Liver (tissue), 9 donors: ENCODE data around the gene GP1BB. TPM values are rescaled to one million over a fixed set of nuclear protein-coding genes. Genes with fewer than 3 reads are reported as not detected.

Source experiments
- DNase-seq: peaks from one replicate; pipeline ENCODE4 v3.0.0-alpha.2; 2017; ENCODE audit warnings: low spot score
- H3K27ac ChIP-seq, 2 donors: one replicate each; pipeline ENCODE4 v1.7.0; 2013; ENCODE audit warnings: inconsistent platforms in 2 of 2, low read length in 2 of 2, control low read depth in 1 of 2, low read depth in 1 of 2, mild to moderate bottlenecking in 1 of 2
- H3K27me3 ChIP-seq, 4 donors: one replicate each; pipeline versions ENCODE4 v1.6.1 to v1.7.0; 2013; ENCODE audit warnings: low read length in 3 of 4, inconsistent platforms in 1 of 4, mild to moderate bottlenecking in 1 of 4, moderate library complexity in 1 of 4; ENCODE audit not compliant: control insufficient read depth in 4 of 4, insufficient read depth in 4 of 4
- H3K36me3 ChIP-seq, 4 donors: one replicate each; pipeline versions ENCODE4 v1.6.1 to v1.7.0; 2013; ENCODE audit warnings: low read length in 3 of 4, mild to moderate bottlenecking in 3 of 4, low read depth in 1 of 4, moderate library complexity in 1 of 4; ENCODE audit not compliant: control insufficient read depth in 4 of 4, insufficient read depth in 3 of 4
- H3K4me1 ChIP-seq, 4 donors: one replicate each; pipeline versions ENCODE4 v1.6.1 to v1.7.0; 2013; ENCODE audit warnings: low read length in 3 of 4, mild to moderate bottlenecking in 3 of 4, moderate library complexity in 1 of 4; ENCODE audit not compliant: control insufficient read depth in 4 of 4, insufficient read depth in 4 of 4
- H3K4me3 ChIP-seq, 3 donors: one replicate each; pipeline versions ENCODE4 v1.6.1 to v1.7.0; 2013; ENCODE audit warnings: low read length in 3 of 3, control low read depth in 1 of 3, low read depth in 1 of 3, mild to moderate bottlenecking in 1 of 3
- H3K9ac ChIP-seq, 2 donors: one replicate each; pipeline ENCODE4 v1.7.0; 2013; ENCODE audit warnings: low read length in 2 of 2, mild to moderate bottlenecking in 2 of 2, moderate library complexity in 2 of 2, control low read depth in 1 of 2, low read depth in 1 of 2
- H3K9me3 ChIP-seq, 4 donors: one replicate each; pipeline versions ENCODE4 v1.6.1 to v1.7.0; 2013; ENCODE audit warnings: low read length in 3 of 4; ENCODE audit not compliant: control insufficient read depth in 4 of 4
- EGR1 ChIP-seq, 2 donors: IDR thresholded peaks; 2 replicates each; pipeline ENCODE4 v1.6.1; 2016 to 2018; ENCODE audit warnings: antibody characterized with exemption in 2 of 2, low read depth in 2 of 2
- GABPA ChIP-seq, 2 donors: IDR thresholded peaks in 1 of 2; conservative IDR thresholded peaks in 1 of 2; 2 replicates each; pipeline ENCODE4 v1.6.1; 2016; ENCODE audit warnings: antibody characterized with exemption in 2 of 2, mild to moderate bottlenecking in 1 of 2, moderate library complexity in 1 of 2
- HNF4G ChIP-seq: IDR thresholded peaks from 2 replicates; pipeline ENCODE4 v1.6.1; 2016; ENCODE audit warnings: antibody characterized with exemption
- JUND ChIP-seq, 2 donors: IDR thresholded peaks; 2 replicates each; pipeline ENCODE4 v1.6.1; 2016; ENCODE audit warnings: antibody characterized with exemption in 2 of 2
- NR2F2 ChIP-seq: IDR thresholded peaks from 2 replicates; pipeline ENCODE4 v1.6.1; 2016; ENCODE audit warnings: antibody characterized with exemption
- RXRA ChIP-seq, 2 donors: IDR thresholded peaks; 2 replicates each; pipeline ENCODE4 v1.6.1; 2017 to 2018; ENCODE audit warnings: antibody characterized with exemption in 2 of 2, mild to moderate bottlenecking in 1 of 2
- SP1 ChIP-seq: IDR thresholded peaks from 2 replicates; pipeline ENCODE4 v1.6.1; 2018; ENCODE audit warnings: antibody characterized with exemption, mild to moderate bottlenecking
- YY1 ChIP-seq: IDR thresholded peaks from 2 replicates; pipeline ENCODE4 v1.6.1; 2016; ENCODE audit warnings: antibody characterized with exemption, mild to moderate bottlenecking
- WGBS: extraction: QIAGEN DNeasy Blood & Tissue Kit; methylation state at CpG from one replicate; pipeline ENCODE4 v1.1.7; 2013; 5-methylcytosine and 5-hydroxymethylcytosine counted together
- polyA plus RNA-seq, 2 donors: library from polyadenylated mRNA; stranded (reverse) in 1 of 2; unstranded in 1 of 2; fragments of 200-250 nt in 1 of 2; fragments of >200 nt in 1 of 2; fragmentation: Nextera tagmentation in 1 of 2; extraction: Ambion mirVana in 1 of 2; gene quantifications; one replicate each; pipeline versions ENCODE4 v1.2.1 to v1.2.3, GENCODE V29; 2013 to 2015
- total RNA-seq, 2 donors: library from RNA; depleted of rRNA; stranded (reverse); fragments of >200 nt; gene quantifications; one replicate each; pipeline ENCODE4 v1.2.3, GENCODE V29; 2014
- TF ChIP-seq, protein P1 (sequence below): fragments of 150-350 bp; IDR thresholded peaks from 2 replicates; pipeline ENCODE4 v1.5.1; 2017; ENCODE audit warnings: improper control_type of control experiment, low read depth, low read length; ENCODE audit not compliant: missing input control
- TF ChIP-seq, protein P2 (sequence below): IDR thresholded peaks from 2 replicates; pipeline ENCODE4 v1.6.1; 2016; ENCODE audit warnings: antibody characterized with exemption, mild to moderate bottlenecking
- TF ChIP-seq, protein P3 (sequence below): IDR thresholded peaks from 2 replicates; pipeline ENCODE4 v1.6.1; 2016; ENCODE audit warnings: antibody characterized with exemption
- donor health status: healthy.
- donor health status: healthy.
- donor health status: healthy.
- donor health status: healthy.
- donor health status: healthy.

Gene GP1BB
- total and polyA plus RNA-seq, 4 donors: 0.38 to 5.7 (median 0.51) TPM; not detected in 1

DNA sequence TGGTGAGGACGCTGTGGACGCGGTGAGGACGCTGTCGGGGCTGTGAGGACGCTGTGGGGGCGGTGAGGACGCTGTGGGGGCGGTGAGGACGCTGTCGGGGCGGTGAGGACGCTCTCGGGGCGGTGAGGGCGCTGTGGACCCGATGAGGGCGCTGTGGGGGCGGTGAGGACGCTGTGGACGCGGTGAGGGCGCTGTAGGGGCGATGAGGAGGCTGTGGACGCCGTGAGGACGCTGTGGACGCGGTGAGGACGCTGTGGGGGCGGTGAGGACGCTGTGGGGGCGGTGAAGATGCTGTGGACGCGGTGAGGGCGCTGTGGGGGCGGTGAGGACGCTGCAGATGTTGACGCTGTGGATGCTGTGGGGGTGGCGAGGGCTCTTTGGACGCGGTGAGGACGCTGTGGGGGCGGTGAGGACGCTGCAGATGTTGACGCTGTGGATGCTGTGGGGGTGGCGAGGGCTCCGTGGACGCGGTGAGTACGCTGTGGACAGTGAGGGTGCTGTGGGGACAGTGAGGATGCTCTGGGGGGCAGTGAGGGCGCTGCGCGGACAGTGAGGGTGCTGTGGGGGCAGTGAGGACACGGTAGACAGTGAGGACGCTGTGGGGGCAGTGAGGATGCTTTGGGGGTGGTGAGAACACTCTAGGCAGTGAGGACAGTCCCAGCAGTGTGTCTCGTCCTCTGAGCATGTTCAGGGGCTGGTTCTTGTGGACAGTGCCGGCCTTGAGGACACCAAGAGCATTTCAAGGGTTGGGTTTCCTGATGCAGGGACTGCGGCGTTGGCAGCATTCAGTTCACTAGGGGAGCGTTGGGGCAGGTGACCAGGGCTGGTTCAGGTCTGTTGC, 4.2 kb downstream of the GP1BB start:
- no peak overlapping the region for H3K27ac ChIP-seq
- peaks cover 0 to 4% (median 3%) of the 10 kb centered on the region in 4 donors for H3K27me3 ChIP-seq
- no peak for DNase-seq
- H3K9me3 ChIP-seq: no peaks in the 10 kb centered on the region
- no peak overlapping the region for H3K9ac ChIP-seq
- WGBS: 68% methylated on average over 61 of the region's 61 CpGs
- H3K4me1 ChIP-seq: peaks cover 13 to 30% (median 19%) of the 10 kb centered on the region in 4 donors
- TF ChIP-seq EGR1 (IDR thresholded peaks at IDR 0.05; ENCODE audit: low read depth in 2 of 2): no peak
- TF ChIP-seq YY1: no peak
- no peak for TF ChIP-seq GABPA (IDR thresholded peaks at IDR 0.05 in 1 of 2, conservative IDR thresholded peaks at IDR 0.05 in 1 of 2)
- TF ChIP-seq, protein P1, sequence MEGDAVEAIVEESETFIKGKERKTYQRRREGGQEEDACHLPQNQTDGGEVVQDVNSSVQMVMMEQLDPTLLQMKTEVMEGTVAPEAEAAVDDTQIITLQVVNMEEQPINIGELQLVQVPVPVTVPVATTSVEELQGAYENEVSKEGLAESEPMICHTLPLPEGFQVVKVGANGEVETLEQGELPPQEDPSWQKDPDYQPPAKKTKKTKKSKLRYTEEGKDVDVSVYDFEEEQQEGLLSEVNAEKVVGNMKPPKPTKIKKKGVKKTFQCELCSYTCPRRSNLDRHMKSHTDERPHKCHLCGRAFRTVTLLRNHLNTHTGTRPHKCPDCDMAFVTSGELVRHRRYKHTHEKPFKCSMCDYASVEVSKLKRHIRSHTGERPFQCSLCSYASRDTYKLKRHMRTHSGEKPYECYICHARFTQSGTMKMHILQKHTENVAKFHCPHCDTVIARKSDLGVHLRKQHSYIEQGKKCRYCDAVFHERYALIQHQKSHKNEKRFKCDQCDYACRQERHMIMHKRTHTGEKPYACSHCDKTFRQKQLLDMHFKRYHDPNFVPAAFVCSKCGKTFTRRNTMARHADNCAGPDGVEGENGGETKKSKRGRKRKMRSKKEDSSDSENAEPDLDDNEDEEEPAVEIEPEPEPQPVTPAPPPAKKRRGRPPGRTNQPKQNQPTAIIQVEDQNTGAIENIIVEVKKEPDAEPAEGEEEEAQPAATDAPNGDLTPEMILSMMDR: no peak
- H3K36me3 ChIP-seq: no peaks in the 10 kb centered on the region
- no peak overlapping the region for H3K4me3 ChIP-seq

DNA sequence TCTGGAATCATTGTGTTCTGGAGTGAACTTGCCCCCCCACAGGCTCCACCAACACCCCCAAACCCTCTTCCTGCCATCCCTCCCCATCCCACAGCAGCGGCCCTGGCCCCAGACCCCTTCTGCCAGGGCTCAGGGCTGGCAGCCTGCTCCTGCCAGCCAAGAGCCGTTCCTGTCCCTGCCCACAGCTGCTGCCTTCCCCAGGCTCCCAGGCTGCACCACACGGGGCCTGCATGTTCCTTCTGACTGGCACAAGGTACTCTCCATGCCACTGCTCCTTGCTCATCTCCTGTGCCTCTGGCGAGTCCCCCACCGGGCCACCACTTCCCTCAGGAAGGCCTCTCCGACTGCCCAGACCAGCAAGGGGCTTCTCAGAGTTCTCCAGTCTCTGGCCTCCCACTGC, 4.9 kb downstream of the GP1BB start:
- TF ChIP-seq SP1 (no peak), EGR1 (IDR thresholded peaks at IDR 0.05; ENCODE audit: low read depth in 2 of 2) (no peak), JUND (IDR thresholded peaks at IDR 0.05) (no peak), HNF4G (no peak), NR2F2 (no peak), RXRA (IDR thresholded peaks at IDR 0.05) (no peak)
- TF ChIP-seq, protein P2, sequence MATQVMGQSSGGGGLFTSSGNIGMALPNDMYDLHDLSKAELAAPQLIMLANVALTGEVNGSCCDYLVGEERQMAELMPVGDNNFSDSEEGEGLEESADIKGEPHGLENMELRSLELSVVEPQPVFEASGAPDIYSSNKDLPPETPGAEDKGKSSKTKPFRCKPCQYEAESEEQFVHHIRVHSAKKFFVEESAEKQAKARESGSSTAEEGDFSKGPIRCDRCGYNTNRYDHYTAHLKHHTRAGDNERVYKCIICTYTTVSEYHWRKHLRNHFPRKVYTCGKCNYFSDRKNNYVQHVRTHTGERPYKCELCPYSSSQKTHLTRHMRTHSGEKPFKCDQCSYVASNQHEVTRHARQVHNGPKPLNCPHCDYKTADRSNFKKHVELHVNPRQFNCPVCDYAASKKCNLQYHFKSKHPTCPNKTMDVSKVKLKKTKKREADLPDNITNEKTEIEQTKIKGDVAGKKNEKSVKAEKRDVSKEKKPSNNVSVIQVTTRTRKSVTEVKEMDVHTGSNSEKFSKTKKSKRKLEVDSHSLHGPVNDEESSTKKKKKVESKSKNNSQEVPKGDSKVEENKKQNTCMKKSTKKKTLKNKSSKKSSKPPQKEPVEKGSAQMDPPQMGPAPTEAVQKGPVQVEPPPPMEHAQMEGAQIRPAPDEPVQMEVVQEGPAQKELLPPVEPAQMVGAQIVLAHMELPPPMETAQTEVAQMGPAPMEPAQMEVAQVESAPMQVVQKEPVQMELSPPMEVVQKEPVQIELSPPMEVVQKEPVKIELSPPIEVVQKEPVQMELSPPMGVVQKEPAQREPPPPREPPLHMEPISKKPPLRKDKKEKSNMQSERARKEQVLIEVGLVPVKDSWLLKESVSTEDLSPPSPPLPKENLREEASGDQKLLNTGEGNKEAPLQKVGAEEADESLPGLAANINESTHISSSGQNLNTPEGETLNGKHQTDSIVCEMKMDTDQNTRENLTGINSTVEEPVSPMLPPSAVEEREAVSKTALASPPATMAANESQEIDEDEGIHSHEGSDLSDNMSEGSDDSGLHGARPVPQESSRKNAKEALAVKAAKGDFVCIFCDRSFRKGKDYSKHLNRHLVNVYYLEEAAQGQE: no peak
- TF ChIP-seq, protein P1: no peak
- TF ChIP-seq, protein P3, sequence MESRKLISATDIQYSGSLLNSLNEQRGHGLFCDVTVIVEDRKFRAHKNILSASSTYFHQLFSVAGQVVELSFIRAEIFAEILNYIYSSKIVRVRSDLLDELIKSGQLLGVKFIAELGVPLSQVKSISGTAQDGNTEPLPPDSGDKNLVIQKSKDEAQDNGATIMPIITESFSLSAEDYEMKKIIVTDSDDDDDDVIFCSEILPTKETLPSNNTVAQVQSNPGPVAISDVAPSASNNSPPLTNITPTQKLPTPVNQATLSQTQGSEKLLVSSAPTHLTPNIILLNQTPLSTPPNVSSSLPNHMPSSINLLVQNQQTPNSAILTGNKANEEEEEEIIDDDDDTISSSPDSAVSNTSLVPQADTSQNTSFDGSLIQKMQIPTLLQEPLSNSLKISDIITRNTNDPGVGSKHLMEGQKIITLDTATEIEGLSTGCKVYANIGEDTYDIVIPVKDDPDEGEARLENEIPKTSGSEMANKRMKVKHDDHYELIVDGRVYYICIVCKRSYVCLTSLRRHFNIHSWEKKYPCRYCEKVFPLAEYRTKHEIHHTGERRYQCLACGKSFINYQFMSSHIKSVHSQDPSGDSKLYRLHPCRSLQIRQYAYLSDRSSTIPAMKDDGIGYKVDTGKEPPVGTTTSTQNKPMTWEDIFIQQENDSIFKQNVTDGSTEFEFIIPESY: no peak
- H3K27me3 ChIP-seq: peaks cover 0 to 4% (median 0%) of the 10 kb centered on the region in 4 donors
- no peak overlapping the region for H3K9ac ChIP-seq
- no peak overlapping the region for H3K4me3 ChIP-seq
- H3K36me3 ChIP-seq: no peaks in the 10 kb centered on the region
- H3K9me3 ChIP-seq: no peaks in the 10 kb centered on the region
- no peak for DNase-seq
- no peak overlapping the region for H3K27ac ChIP-seq
- H3K4me1 ChIP-seq: peaks cover 10 to 22% (median 13%) of the 10 kb centered on the region in 4 donors
- 81% methylated on average over 6 of the region's 6 CpGs for WGBS
